ENCODE measurements around the gene ASS1.

The ASS1 gene

DNA sequence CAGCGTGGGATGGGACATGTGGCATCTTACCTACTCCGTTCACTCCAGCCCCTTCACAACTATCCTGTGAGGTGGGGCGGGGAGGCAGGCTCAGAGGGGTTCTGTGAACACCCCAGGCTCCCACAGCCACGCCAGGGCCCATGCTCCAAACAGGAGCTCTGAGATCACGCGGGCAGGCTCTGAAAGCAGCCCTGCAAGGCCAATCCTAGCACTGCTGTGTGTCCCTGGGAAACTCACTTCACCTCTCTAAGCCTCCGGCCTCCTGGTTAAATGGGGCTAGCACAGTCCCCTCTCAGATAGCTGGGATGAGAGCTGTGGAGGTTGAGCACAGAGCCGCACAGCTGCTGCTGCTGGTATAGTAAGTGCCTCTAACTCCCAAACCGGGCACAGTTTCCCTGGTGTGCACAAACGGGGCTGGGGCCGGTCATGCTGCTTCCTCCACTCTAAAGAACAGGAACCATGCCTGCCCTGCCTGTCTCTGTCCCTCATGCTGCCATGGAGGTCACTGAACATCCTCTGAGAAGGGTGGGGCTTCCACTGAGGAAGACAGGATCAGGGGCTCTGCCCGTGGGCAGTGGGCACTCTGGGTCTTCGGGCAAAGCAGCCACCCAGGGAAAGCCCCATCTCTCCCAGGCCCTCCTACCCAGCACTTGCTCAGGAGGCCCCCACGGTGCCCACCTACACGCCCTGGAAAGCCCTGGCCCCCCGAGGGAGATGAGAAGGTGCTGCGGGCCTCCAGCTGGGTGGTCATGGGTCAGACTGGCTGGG is 13.0 kb upstream of the ASS1 start:
- H3K4me3 ChIP-seq (ENCODE audit: low read length) = no peak overlapping the region
- peaks cover 94% of the 10 kb centered on the region for H3K27me3 ChIP-seq (replicated peaks; ENCODE audit: insufficient read depth, low read length)
- H2AFZ ChIP-seq (ENCODE audit: low read length) = no peak overlapping the region
- H3K36me3 ChIP-seq (replicated peaks; ENCODE audit: insufficient read depth, low read length) = no peaks in the 10 kb centered on the region
- no peak for DNase-seq
- no peaks in the 10 kb centered on the region for H3K79me2 ChIP-seq (ENCODE audit: low read length)
- no peak for TF ChIP-seq EZH2phosphoT487 (IDR thresholded peaks at IDR 0.05; ENCODE audit: low read length)
- TF ChIP-seq EZH2 (optimal IDR thresholded peaks at IDR 0.05; ENCODE audit: low read depth, low read length) = no peak
- TF ChIP-seq, protein P1, sequence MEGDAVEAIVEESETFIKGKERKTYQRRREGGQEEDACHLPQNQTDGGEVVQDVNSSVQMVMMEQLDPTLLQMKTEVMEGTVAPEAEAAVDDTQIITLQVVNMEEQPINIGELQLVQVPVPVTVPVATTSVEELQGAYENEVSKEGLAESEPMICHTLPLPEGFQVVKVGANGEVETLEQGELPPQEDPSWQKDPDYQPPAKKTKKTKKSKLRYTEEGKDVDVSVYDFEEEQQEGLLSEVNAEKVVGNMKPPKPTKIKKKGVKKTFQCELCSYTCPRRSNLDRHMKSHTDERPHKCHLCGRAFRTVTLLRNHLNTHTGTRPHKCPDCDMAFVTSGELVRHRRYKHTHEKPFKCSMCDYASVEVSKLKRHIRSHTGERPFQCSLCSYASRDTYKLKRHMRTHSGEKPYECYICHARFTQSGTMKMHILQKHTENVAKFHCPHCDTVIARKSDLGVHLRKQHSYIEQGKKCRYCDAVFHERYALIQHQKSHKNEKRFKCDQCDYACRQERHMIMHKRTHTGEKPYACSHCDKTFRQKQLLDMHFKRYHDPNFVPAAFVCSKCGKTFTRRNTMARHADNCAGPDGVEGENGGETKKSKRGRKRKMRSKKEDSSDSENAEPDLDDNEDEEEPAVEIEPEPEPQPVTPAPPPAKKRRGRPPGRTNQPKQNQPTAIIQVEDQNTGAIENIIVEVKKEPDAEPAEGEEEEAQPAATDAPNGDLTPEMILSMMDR (IDR thresholded peaks at IDR 0.05; ENCODE audit: low read length) = no peak
- H4K20me1 ChIP-seq (ENCODE audit: insufficient read depth, low read length) = no peaks in the 10 kb centered on the region
- no peaks in the 10 kb centered on the region for H3K4me1 ChIP-seq (ENCODE audit: low read length)
- H3F3A ChIP-seq (ENCODE audit: insufficient read depth, low read length) = no peaks in the 10 kb centered on the region
- no peak overlapping the region for H3K27ac ChIP-seq (ENCODE audit: low read length)
- no peaks in the 10 kb centered on the region for H3K9me2 ChIP-seq (replicated peaks; ENCODE audit: insufficient read depth, low read length)
- H3K9ac ChIP-seq (ENCODE audit: low read length) = no peak overlapping the region
- H3K4me2 ChIP-seq (ENCODE audit: low read depth, low read length) = no peak overlapping the region
- H3K9me3 ChIP-seq (replicated peaks; ENCODE audit: insufficient read depth, low read length) = no peaks in the 10 kb centered on the region

DNA sequence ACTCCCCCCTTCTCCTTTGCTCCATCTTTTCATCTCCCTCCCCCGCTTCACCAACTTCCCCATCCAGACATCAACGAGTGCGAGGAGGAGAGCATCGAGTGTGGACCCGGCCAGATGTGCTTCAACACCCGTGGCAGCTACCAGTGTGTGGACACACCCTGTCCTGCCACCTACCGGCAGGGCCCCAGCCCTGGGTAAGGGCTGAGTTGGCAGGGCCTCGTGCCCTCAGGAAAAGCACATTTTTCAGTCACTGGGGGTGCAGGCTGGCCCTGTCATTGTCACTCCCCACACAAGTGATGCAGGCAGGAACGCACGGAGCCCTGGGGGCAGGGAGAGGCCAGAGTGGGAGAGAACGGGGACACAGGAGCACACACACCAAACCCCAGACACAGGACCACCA is 12.4 kb upstream of the ASS1 start:
- Histone ChIP-seq H3F3A (ENCODE audit: insufficient read depth, low read length) (no peaks in the 10 kb centered on the region), H3K9me3 (replicated peaks; ENCODE audit: insufficient read depth, low read length) (no peaks in the 10 kb centered on the region), H3K4me1 (ENCODE audit: low read length) (no peaks in the 10 kb centered on the region), H3K4me3 (ENCODE audit: low read length) (no peak overlapping the region), H3K27me3 (replicated peaks; ENCODE audit: insufficient read depth, low read length) (peaks cover 94% of the 10 kb centered on the region), H3K79me2 (ENCODE audit: low read length) (no peaks in the 10 kb centered on the region), H3K9ac (ENCODE audit: low read length) (no peak overlapping the region), H3K4me2 (ENCODE audit: low read depth, low read length) (no peak overlapping the region), H3K27ac (ENCODE audit: low read length) (no peak overlapping the region), H3K9me2 (replicated peaks; ENCODE audit: insufficient read depth, low read length) (no peaks in the 10 kb centered on the region), H2AFZ (ENCODE audit: low read length) (no peak overlapping the region), H4K20me1 (ENCODE audit: insufficient read depth, low read length) (no peaks in the 10 kb centered on the region), H3K36me3 (replicated peaks; ENCODE audit: insufficient read depth, low read length) (no peaks in the 10 kb centered on the region)
- no peak for DNase-seq
- no peak for TF ChIP-seq EZH2 (optimal IDR thresholded peaks at IDR 0.05; ENCODE audit: low read depth, low read length)
- TF ChIP-seq, protein P1 (IDR thresholded peaks at IDR 0.05; ENCODE audit: low read length) = no peak

DNA sequence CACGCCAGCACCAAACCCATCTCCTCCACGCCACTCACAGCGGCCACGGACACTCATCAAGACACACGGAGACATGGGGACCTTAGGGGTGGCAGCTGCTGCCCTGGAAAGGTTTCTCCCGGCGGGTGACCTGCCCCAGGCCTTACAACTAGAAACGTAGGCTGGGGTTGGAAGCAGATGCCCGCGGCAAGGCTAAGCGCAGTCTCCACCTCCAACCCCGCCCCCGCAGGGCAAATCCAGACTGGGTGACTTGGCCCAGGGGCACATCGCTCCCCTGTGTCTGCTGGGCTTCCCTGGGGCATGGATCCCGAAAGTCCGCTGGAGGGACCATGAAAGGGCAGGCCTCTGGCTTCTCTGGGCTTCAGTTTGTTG is 12.0 kb upstream of the ASS1 start:
- DNase-seq = no peak
- no peaks in the 10 kb centered on the region for H3K9me2 ChIP-seq (replicated peaks; ENCODE audit: insufficient read depth, low read length)
- H3F3A ChIP-seq (ENCODE audit: insufficient read depth, low read length) = no peaks in the 10 kb centered on the region
- no peaks in the 10 kb centered on the region for H3K79me2 ChIP-seq (ENCODE audit: low read length)
- H3K4me1 ChIP-seq (ENCODE audit: low read length) = no peaks in the 10 kb centered on the region
- no peak overlapping the region for H3K27ac ChIP-seq (ENCODE audit: low read length)
- no peaks in the 10 kb centered on the region for H3K9me3 ChIP-seq (replicated peaks; ENCODE audit: insufficient read depth, low read length)
- H3K4me2 ChIP-seq (ENCODE audit: low read depth, low read length) = no peak overlapping the region
- no peaks in the 10 kb centered on the region for H4K20me1 ChIP-seq (ENCODE audit: insufficient read depth, low read length)
- no peak overlapping the region for H2AFZ ChIP-seq (ENCODE audit: low read length)
- peaks cover 94% of the 10 kb centered on the region for H3K27me3 ChIP-seq (replicated peaks; ENCODE audit: insufficient read depth, low read length)
- H3K36me3 ChIP-seq (replicated peaks; ENCODE audit: insufficient read depth, low read length) = no peaks in the 10 kb centered on the region
- no peak for TF ChIP-seq EZH2phosphoT487 (IDR thresholded peaks at IDR 0.05; ENCODE audit: low read length)
- TF ChIP-seq, protein P1 (IDR thresholded peaks at IDR 0.05; ENCODE audit: low read length) = no peak
- no peak for TF ChIP-seq EZH2 (optimal IDR thresholded peaks at IDR 0.05; ENCODE audit: low read depth, low read length)
- H3K4me3 ChIP-seq (ENCODE audit: low read length) = no peak overlapping the region
- no peak overlapping the region for H3K9ac ChIP-seq (ENCODE audit: low read length)

All from MM.1S (cell line).